Endothelial cell of umbilical vein (primary cell): ENCODE data around the gene NCAPH2. TPM values are rescaled to one million over a fixed set of nuclear protein-coding genes. Genes with fewer than 3 reads are reported as not detected.

Experiments
- BruUV-seq: library from RNA; stranded (reverse); fragments of 400-500 nt; replicated peaks from 2 replicates; lab custom pipeline; 2021; lab: Mats Ljungman, UMichigan
- CTCF ChIA-PET: fragments of 300-600, 350-600 bp; sonication (Branson Sonifier 250); formaldehyde crosslinking; loops from one replicate; lab custom pipeline; 2021; ENCODE audit warnings: antibody characterized with exemption, inconsistent platforms; lab: Charles Lee
- POLR2A ChIA-PET: fragments of 300-600, 350-600 bp; sonication (Branson Sonifier 250); formaldehyde crosslinking; loops from one replicate; lab custom pipeline; 2021; ENCODE audit warnings: antibody characterized with exemption, inconsistent platforms; lab: Charles Lee
- DNase-seq: peaks from one replicate; pipeline ENCODE4 v3.0.0-alpha.2; 2011; ENCODE audit warnings: low read depth, low spot score
- FAIRE-seq: peaks from 2 replicates; lab custom pipeline; 2011; peaks lifted over from hg19 to GRCh38; lab: Jason Lieb, UNC
- H2AFZ ChIP-seq: 2 replicates; pipeline ENCODE4 v1.6.0; 2012; ENCODE audit warnings: low read depth, low read length, control low read depth, inconsistent platforms
- H3K27ac ChIP-seq: 2 replicates; pipeline ENCODE4 v1.5.1; 2011; ENCODE audit warnings: low read depth, mild to moderate bottlenecking, control low read depth, low read length, moderate library complexity; ENCODE audit not compliant: insufficient read depth
- H3K27me3 ChIP-seq, 2 experiments: 2 replicates each; pipeline versions ENCODE4 v1.6.0 to v1.6.1; 2011; ENCODE audit warnings: low read length in 2 of 2, mixed read lengths in 1 of 2; ENCODE audit not compliant: control insufficient read depth in 2 of 2, insufficient read depth in 2 of 2
- H3K36me3 ChIP-seq, 2 experiments: 2 replicates in 1 of 2; 3 replicates in 1 of 2; pipeline ENCODE4 v1.5.1; 2011; ENCODE audit warnings: low read length in 2 of 2, mild to moderate bottlenecking in 1 of 2, moderate library complexity in 1 of 2; ENCODE audit not compliant: control insufficient read depth in 2 of 2, insufficient read depth in 2 of 2; ENCODE audit errors: extremely low read depth in 1 of 2
- H3K4me1 ChIP-seq: 3 replicates; pipeline ENCODE4 v1.5.1; 2011; ENCODE audit warnings: mild to moderate bottlenecking, low read length; ENCODE audit not compliant: control insufficient read depth, insufficient read depth; ENCODE audit errors: extremely low read depth
- H3K4me2 ChIP-seq: 2 replicates; pipeline ENCODE4 v1.6.1; 2011; ENCODE audit warnings: low read length, control low read depth, mixed read lengths; ENCODE audit not compliant: insufficient read depth
- H3K4me3 ChIP-seq, 3 experiments: fragments of 200-600 bp in 1 of 3; sonication (generic), shearing (Covaris generic) in 1 of 3; replicated peaks in 1 of 3; 2 replicates each; pipeline ENCODE4 v1.5.1; 2011 to 2016; ENCODE audit warnings: control low read depth in 3 of 3, low read length in 3 of 3, mild to moderate bottlenecking in 2 of 3, inconsistent platforms in 1 of 3, low read depth in 1 of 3, moderate library complexity in 1 of 3; ENCODE audit not compliant: insufficient read depth in 1 of 3
- H3K79me2 ChIP-seq: 2 replicates; pipeline ENCODE4 v1.6.0; 2012; ENCODE audit warnings: low read length, inconsistent platforms; ENCODE audit not compliant: control insufficient read depth, insufficient read depth
- H3K9ac ChIP-seq: replicated peaks from 2 replicates; pipeline ENCODE3; 2011; ENCODE audit warnings: low read length, control low read depth; ENCODE audit not compliant: insufficient read depth; ENCODE audit errors: extremely low read depth
- H3K9me1 ChIP-seq: replicated peaks from 3 replicates; pipeline ENCODE4 v1.6.0; 2011; ENCODE audit warnings: mild to moderate bottlenecking, low read length; ENCODE audit not compliant: control insufficient read depth, insufficient read depth; ENCODE audit errors: extremely low read depth
- H3K9me3 ChIP-seq: replicated peaks from 2 replicates; pipeline ENCODE4 v1.5.1; 2012; ENCODE audit warnings: low read length, inconsistent platforms; ENCODE audit not compliant: control insufficient read depth, insufficient read depth
- H4K20me1 ChIP-seq: replicated peaks from 2 replicates; pipeline ENCODE3; 2011; ENCODE audit warnings: mild to moderate bottlenecking, low read length; ENCODE audit not compliant: control insufficient read depth, insufficient read depth; ENCODE audit errors: extremely low read depth
- CTCF ChIP-seq, 2 donors: IDR thresholded peaks; 1 replicate in 1 of 2; 2 replicates in 1 of 2; pipeline ENCODE4 v1.5.1; 2011; ENCODE audit warnings: low read length in 2 of 2, mild to moderate bottlenecking in 2 of 2, moderate library complexity in 2 of 2, control low read depth in 1 of 2, inconsistent platforms in 1 of 2, low read depth in 1 of 2; ENCODE audit not compliant: insufficient read depth in 1 of 2; ENCODE audit errors: extremely low read depth in 1 of 2
- EZH2 ChIP-seq: IDR thresholded peaks from 2 replicates; pipeline ENCODE4 v1.6.1; 2012; ENCODE audit warnings: borderline replicate concordance, low read depth, mild to moderate bottlenecking, moderate library complexity, low read length, inconsistent platforms; ENCODE audit not compliant: severe bottlenecking
- FOS ChIP-seq: IDR thresholded peaks from 2 replicates; pipeline ENCODE4 v1.6.1; 2011; ENCODE audit warnings: mild to moderate bottlenecking, low read length, moderate library complexity, borderline replicate concordance; ENCODE audit not compliant: insufficient read depth
- GATA2 ChIP-seq: IDR thresholded peaks from 2 replicates; pipeline ENCODE4 v1.7.0; 2011; ENCODE audit warnings: low read depth, mild to moderate bottlenecking, moderate library complexity, mixed read lengths, low read length; ENCODE audit not compliant: insufficient read length, insufficient read depth
- JUN ChIP-seq: IDR thresholded peaks from 2 replicates; pipeline ENCODE4 v1.6.1; 2011; ENCODE audit warnings: borderline replicate concordance, low read depth; ENCODE audit not compliant: insufficient read length, insufficient read depth
- MAX ChIP-seq: IDR thresholded peaks from 2 replicates; pipeline ENCODE4 v1.6.1; 2011; ENCODE audit not compliant: insufficient read depth, insufficient read length
- MYC ChIP-seq: IDR thresholded peaks from one replicate; pipeline ENCODE4 v1.6.1; 2011; ENCODE audit warnings: mild to moderate bottlenecking, low read depth, low read length
- POLR2A ChIP-seq: IDR thresholded peaks from 2 replicates; pipeline ENCODE4 v1.6.1; 2012; ENCODE audit warnings: low read depth, mild to moderate bottlenecking, control low read depth, low read length
- POLR2AphosphoS5 ChIP-seq: IDR thresholded peaks from 2 replicates; pipeline ENCODE4 v1.6.1; 2012; ENCODE audit warnings: low read depth, mild to moderate bottlenecking, control low read depth, low read length, moderate library complexity; ENCODE audit not compliant: insufficient read depth
- dilution Hi-C: fragments of 300-500 bp; cut with MboI; formaldehyde crosslinking; loops from one replicate; pipeline ENCODE4 v1.15.0; 2019; ENCODE audit warnings: low sequenced_read_pairs; ENCODE audit not compliant: extremely low pct_ligation_motif_present
- intact Hi-C: fragments of 100-400 bp; cut with micrococcal nuclease; formaldehyde crosslinking; loops from one replicate; pipeline ENCODE4 v1.10.0; 2022
- polyA plus RNA-seq, 4 experiments: library from polyadenylated mRNA; depleted of rRNA in 3 of 4; stranded (reverse) in 3 of 4; unstranded in 1 of 4; fragments of >200 nt; gene quantifications; 2 replicates each; pipeline versions ENCODE4 v1.2.1 to v1.2.3, GENCODE V29; 2011 to 2012; ENCODE audit warnings: missing spikeins in 1 of 4
- total RNA-seq: library from RNA; stranded (reverse); gene quantifications from 2 replicates; pipeline ENCODE4 v1.2.3, GENCODE V29; 2021

NCAPH2 gene
- total and polyA plus RNA-seq, 2 donors (not counting 3 experiments of a cell fraction or from before 2014, with no cell fraction given) = 42.4 to 43.2 TPM

- FAIRE-seq (no peak), DNase-seq (no peak)
- H3K9me3 ChIP-seq = no peaks in the 10 kb centered on the region
- H3K27ac ChIP-seq = no peak overlapping the region
- no peaks in the 10 kb centered on the region for H4K20me1 ChIP-seq
- TF ChIP-seq GATA2 = no peak
- TF ChIP-seq MYC = no peak
- no peak for TF ChIP-seq CTCF (IDR thresholded peaks at IDR 0.05; ENCODE audit: extremely low read depth in 1 of 2, insufficient read depth in 1 of 2, low read depth in 1 of 2, low read length in 2 of 2)
- no peak for TF ChIP-seq JUN
- no peak for TF ChIP-seq POLR2AphosphoS5
- no peak for TF ChIP-seq EZH2
- no peak for TF ChIP-seq FOS
- TF ChIP-seq POLR2A = no peak
- TF ChIP-seq MAX = no peak
- peaks cover 5% of the 10 kb centered on the region for H3K4me1 ChIP-seq
- no peaks in the 10 kb centered on the region for H3K79me2 ChIP-seq
- no peak overlapping the region for H3K9ac ChIP-seq
- POLR2A ChIA-PET = no interaction called here
- H3K27me3 ChIP-seq = peaks cover 16 to 18% of the 10 kb centered on the region in 2 experiments
- no TSS peak for BruUV-seq
- dilution Hi-C loops = no loop called here
- intact Hi-C loops = loop anchor here (2.0 kb wide), 1 partner anchor 15 kb away; the partner anchor contains the start of gene KLHDC7B
- H2AFZ ChIP-seq = no peak overlapping the region
- H3K4me2 ChIP-seq = no peak overlapping the region
- H3K36me3 ChIP-seq = no peaks in the 10 kb centered on the region
- no peak overlapping the region for H3K4me3 ChIP-seq
- no peaks in the 10 kb centered on the region for H3K9me1 ChIP-seq
- CTCF ChIA-PET = interaction anchor here (0.8 to 1.6 kb wide), 5 partner anchors 9 to 61 kb away, joined by 3 to 5 read pairs (median 3); partner anchors contain the start of gene SCO2
These were observed 52.0 kb downstream of the NCAPH2 start for GRCh38 chr22:50560034-50560433.
